ENCODE results near the gene FBXL20. TPM values are rescaled to one million over a fixed set of nuclear protein-coding genes. Genes with fewer than 3 reads are reported as not detected.

The FBXL20 gene
- total and polyA plus RNA-seq, 9 of the 15 experiments (the other 6 are each of a cell fraction or from before 2014, with no cell fraction given), result 1.8 to 15.1 (median 5.6) TPM

DNA sequence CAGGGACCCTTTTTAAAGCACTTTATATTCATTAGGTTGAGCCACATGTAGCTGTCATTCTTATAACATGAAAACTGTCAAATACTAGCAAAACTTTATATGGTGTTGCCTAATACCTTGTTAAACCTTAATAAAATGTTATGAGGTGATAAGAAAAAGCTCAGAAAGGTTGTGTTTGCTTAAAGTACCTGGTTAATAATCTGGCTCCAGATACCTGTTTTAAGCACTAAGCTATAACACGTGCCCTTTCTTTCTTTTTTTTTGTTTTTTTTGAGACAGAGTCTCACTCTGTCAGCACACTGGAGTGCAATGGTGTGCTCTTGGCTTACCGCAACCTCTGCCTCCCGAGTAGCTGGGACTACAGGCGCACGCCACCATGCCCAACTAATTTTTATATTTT is 116.7 kb downstream of the FBXL20 start:
- no peak overlapping the region for H3K4me3 ChIP-seq
- ChIA-PET CTCF (ENCODE audit: low intra/inter-chr PET ratio) (no interaction called here), POLR2A (interaction anchor here (0.6 to 1.6 kb wide), 4 partner anchors 10 to 853 kb away, joined by 3 to 4 read pairs (median 3); partner anchors contain the start of gene RPL19)
- intact Hi-C loops (cut with micrococcal nuclease), result no loop called here
- no peaks in the 10 kb centered on the region for H3K36me3 ChIP-seq (ENCODE audit: control insufficient read depth, insufficient read depth, low read length)
- H3K27me3 ChIP-seq (ENCODE audit: control insufficient read depth in 2 of 2, insufficient read depth in 2 of 2, low read length in 2 of 2), result no peaks in the 10 kb centered on the region
- DNase-seq (ENCODE audit: extremely low read depth in 1 of 4, low spot score in 3 of 4), result no peak
- no peak overlapping the region for H3K27ac ChIP-seq (ENCODE audit: extremely low read depth, low read depth, low read length)
- ATAC-seq, result no peak
- TF ChIP-seq NR2C2 (CRISPR knock-in tag; IDR thresholded peaks at IDR 0.05) (no peak), NR2C2 (tag; IDR thresholded peaks at IDR 0.05) (no peak), PTRF (tag; IDR thresholded peaks at IDR 0.05) (no peak), IRF2 (CRISPR knock-in tag; IDR thresholded peaks at IDR 0.05) (no peak), KAT8 (IDR thresholded peaks at IDR 0.05; ENCODE audit: low read depth) (no peak), GABPB2 (CRISPR knock-in tag; conservative IDR thresholded peaks at IDR 0.05) (no peak), SP2 (IDR thresholded peaks at IDR 0.05; ENCODE audit: extremely low read depth, low read depth, low read length, poor library complexity, severe bottlenecking) (no peak)
- TF ChIP-seq, protein P1, sequence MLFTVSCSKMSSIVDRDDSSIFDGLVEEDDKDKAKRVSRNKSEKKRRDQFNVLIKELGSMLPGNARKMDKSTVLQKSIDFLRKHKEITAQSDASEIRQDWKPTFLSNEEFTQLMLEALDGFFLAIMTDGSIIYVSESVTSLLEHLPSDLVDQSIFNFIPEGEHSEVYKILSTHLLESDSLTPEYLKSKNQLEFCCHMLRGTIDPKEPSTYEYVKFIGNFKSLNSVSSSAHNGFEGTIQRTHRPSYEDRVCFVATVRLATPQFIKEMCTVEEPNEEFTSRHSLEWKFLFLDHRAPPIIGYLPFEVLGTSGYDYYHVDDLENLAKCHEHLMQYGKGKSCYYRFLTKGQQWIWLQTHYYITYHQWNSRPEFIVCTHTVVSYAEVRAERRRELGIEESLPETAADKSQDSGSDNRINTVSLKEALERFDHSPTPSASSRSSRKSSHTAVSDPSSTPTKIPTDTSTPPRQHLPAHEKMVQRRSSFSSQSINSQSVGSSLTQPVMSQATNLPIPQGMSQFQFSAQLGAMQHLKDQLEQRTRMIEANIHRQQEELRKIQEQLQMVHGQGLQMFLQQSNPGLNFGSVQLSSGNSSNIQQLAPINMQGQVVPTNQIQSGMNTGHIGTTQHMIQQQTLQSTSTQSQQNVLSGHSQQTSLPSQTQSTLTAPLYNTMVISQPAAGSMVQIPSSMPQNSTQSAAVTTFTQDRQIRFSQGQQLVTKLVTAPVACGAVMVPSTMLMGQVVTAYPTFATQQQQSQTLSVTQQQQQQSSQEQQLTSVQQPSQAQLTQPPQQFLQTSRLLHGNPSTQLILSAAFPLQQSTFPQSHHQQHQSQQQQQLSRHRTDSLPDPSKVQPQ (CRISPR knock-in tag; IDR thresholded peaks at IDR 0.05; ENCODE audit: borderline replicate concordance), result no peak
- H4K20me1 ChIP-seq (replicated peaks; ENCODE audit: control insufficient read depth, insufficient read depth, low read length), result no peaks in the 10 kb centered on the region
- H3K4me1 ChIP-seq (replicated peaks in 1 of 2; ENCODE audit: control insufficient read depth in 2 of 2, insufficient read depth in 2 of 2, low read length in 2 of 2), result peaks cover 10 to 20% of the 10 kb centered on the region in 2 experiments
- H3K4me2 ChIP-seq (ENCODE audit: insufficient read depth, low read length), result no peak overlapping the region
- in situ Hi-C loops (cut with MboI), result no loop called here
- no peak for FAIRE-seq
- no peak overlapping the region for H2AFZ ChIP-seq (ENCODE audit: low read depth, low read length)
- WGBS (ENCODE audit: insufficient coverage, low coverage, missing lambda C conversion rate), result 84% methylated on average over 5 of the region's 5 CpGs
- H3K79me2 ChIP-seq (ENCODE audit: control insufficient read depth, insufficient read depth, low read length), result no peaks in the 10 kb centered on the region
- H3K9me1 ChIP-seq (ENCODE audit: control insufficient read depth, insufficient read depth, low read length), result no peaks in the 10 kb centered on the region
- H3K9me3 ChIP-seq (replicated peaks; ENCODE audit: control insufficient read depth, insufficient read depth, low read depth, low read length), result no peaks in the 10 kb centered on the region
- no peak overlapping the region for H3K9ac ChIP-seq (ENCODE audit: insufficient read depth in 1 of 2, low read depth in 2 of 2, low read length in 2 of 2)
- no TSS peak for BruUV-seq (replicated peaks)
